ENCODE data around the gene PNPLA7. TPM values are rescaled to one million over a fixed set of nuclear protein-coding genes. Genes with fewer than 3 reads are reported as not detected.

The PNPLA7 gene
- total RNA-seq, 1 experiment from 2014 or later = 1.3 TPM

DNA sequence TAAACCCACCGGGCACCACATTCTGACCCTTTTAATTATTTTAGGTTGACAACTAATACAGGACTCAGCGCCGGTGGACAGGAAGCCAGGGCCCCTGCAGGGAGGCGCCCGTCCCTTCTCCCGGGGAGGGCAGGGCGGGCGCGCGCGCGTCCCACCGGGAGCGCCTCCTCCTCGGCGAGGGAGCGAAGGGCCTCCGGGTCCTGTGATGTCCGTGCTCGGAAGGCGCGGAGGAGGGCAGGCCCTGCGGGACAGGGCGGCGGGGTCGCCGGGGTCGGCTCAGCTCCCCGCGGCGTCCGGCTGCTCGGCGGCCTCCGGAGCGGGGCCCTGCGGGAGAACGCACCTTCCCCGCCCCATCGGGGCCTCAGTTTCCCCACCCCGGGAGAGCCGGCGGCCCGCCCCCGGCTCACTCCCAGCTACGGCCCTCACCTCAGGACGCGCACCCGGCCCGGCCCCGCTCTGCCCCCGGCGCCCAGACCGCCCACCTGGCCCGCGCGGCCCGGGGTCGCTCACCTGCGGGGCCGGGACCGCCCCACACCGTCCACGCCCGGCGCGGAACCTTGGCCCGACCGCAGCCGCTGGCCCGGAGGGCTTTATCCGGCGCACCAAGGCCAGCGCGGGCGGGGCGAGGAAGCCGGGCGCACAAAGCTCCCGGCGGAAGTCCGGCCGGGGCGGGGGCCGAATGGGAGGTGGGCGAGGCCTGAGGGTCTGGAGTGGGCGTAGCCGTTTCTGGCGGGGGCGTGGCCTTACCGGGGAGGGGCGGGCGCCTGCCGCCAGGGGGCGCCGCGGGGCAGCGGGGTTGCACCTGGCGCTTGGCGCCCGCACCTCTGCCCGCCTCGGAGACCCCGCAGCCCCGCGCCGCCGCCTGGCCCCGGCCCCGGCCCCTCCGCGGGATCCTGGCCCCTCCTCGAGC, 127.3 kb downstream of the PNPLA7 start, which contains the start of the genes EXD3 and NOXA1 (continued):
- TF ChIP-seq SP1 (CRISPR knock-in tag; conservative IDR thresholded peaks at IDR 0.05) (peak; percentile 96), FOXP1 (CRISPR knock-in tag; IDR thresholded peaks at IDR 0.05; ENCODE audit: borderline replicate concordance) (peak; percentile 45; the same call in 1 of the 2 replicates), GABPB1 (CRISPR knock-in tag; IDR thresholded peaks at IDR 0.05) (peak; percentile 83), FOXK1 (CRISPR knock-in tag; IDR thresholded peaks at IDR 0.05) (peak; percentile 50; the same call in 1 of the 2 replicates), NR2C2 (CRISPR knock-in tag; IDR thresholded peaks at IDR 0.05) (0 out of 2 replicates have a peak, but pooled peaks have one; percentile 35), ZBTB21 (CRISPR knock-in tag; IDR thresholded peaks at IDR 0.05; ENCODE audit: borderline replicate concordance) (no peak), TEAD1 (CRISPR knock-in tag; IDR thresholded peaks at IDR 0.05) (peak; percentile 72; the same call in 1 of the 2 replicates), IRF2 (CRISPR knock-in tag; IDR thresholded peaks at IDR 0.05; ENCODE audit: borderline replicate concordance, low read depth) (no peak), NR1H2 (CRISPR knock-in tag; IDR thresholded peaks at IDR 0.05) (no peak), ZNF121 (CRISPR knock-in tag; IDR thresholded peaks at IDR 0.05) (no peak), SMAD4 (CRISPR knock-in tag; IDR thresholded peaks at IDR 0.05) (no peak), OVOL2 (CRISPR knock-in tag; IDR thresholded peaks at IDR 0.05; ENCODE audit: borderline replicate concordance) (no peak; the same call in 1 of the 2 replicates), ESRRA (CRISPR knock-in tag; IDR thresholded peaks at IDR 0.05; ENCODE audit: borderline replicate concordance) (no peak), ZNF671 (CRISPR knock-in tag; IDR thresholded peaks at IDR 0.05) (no peak), ZNF138 (CRISPR knock-in tag; conservative IDR thresholded peaks at IDR 0.05) (no peak), TCF7 (CRISPR knock-in tag; IDR thresholded peaks at IDR 0.05; ENCODE audit: low read depth) (no peak; the same call in 1 of the 2 replicates), GRHL2 (CRISPR knock-in tag; IDR thresholded peaks at IDR 0.05; ENCODE audit: insufficient replicate concordance, severe bottlenecking) (no peak), RORB (CRISPR knock-in tag; IDR thresholded peaks at IDR 0.05) (no peak), CREM (CRISPR knock-in tag; IDR thresholded peaks at IDR 0.05) (peak; percentile 75; the same call in 1 of the 2 replicates), EMX1 (CRISPR knock-in tag; IDR thresholded peaks at IDR 0.05) (no peak)
- TF ChIP-seq, protein P1, sequence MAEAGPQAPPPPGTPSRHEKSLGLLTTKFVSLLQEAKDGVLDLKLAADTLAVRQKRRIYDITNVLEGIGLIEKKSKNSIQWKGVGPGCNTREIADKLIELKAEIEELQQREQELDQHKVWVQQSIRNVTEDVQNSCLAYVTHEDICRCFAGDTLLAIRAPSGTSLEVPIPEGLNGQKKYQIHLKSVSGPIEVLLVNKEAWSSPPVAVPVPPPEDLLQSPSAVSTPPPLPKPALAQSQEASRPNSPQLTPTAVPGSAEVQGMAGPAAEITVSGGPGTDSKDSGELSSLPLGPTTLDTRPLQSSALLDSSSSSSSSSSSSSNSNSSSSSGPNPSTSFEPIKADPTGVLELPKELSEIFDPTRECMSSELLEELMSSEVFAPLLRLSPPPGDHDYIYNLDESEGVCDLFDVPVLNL (CRISPR knock-in tag; IDR thresholded peaks at IDR 0.05; ENCODE audit: borderline replicate concordance, low read depth) = no peak
- TF ChIP-seq, protein P2, sequence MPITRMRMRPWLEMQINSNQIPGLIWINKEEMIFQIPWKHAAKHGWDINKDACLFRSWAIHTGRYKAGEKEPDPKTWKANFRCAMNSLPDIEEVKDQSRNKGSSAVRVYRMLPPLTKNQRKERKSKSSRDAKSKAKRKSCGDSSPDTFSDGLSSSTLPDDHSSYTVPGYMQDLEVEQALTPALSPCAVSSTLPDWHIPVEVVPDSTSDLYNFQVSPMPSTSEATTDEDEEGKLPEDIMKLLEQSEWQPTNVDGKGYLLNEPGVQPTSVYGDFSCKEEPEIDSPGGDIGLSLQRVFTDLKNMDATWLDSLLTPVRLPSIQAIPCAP (CRISPR knock-in tag; IDR thresholded peaks at IDR 0.05) = no peak
- TF ChIP-seq, protein P3, sequence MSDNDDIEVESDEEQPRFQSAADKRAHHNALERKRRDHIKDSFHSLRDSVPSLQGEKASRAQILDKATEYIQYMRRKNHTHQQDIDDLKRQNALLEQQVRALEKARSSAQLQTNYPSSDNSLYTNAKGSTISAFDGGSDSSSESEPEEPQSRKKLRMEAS (CRISPR knock-in tag; IDR thresholded peaks at IDR 0.05) = peak; percentile 40; the same call in 1 of the 2 replicates
- TF ChIP-seq, protein P4, sequence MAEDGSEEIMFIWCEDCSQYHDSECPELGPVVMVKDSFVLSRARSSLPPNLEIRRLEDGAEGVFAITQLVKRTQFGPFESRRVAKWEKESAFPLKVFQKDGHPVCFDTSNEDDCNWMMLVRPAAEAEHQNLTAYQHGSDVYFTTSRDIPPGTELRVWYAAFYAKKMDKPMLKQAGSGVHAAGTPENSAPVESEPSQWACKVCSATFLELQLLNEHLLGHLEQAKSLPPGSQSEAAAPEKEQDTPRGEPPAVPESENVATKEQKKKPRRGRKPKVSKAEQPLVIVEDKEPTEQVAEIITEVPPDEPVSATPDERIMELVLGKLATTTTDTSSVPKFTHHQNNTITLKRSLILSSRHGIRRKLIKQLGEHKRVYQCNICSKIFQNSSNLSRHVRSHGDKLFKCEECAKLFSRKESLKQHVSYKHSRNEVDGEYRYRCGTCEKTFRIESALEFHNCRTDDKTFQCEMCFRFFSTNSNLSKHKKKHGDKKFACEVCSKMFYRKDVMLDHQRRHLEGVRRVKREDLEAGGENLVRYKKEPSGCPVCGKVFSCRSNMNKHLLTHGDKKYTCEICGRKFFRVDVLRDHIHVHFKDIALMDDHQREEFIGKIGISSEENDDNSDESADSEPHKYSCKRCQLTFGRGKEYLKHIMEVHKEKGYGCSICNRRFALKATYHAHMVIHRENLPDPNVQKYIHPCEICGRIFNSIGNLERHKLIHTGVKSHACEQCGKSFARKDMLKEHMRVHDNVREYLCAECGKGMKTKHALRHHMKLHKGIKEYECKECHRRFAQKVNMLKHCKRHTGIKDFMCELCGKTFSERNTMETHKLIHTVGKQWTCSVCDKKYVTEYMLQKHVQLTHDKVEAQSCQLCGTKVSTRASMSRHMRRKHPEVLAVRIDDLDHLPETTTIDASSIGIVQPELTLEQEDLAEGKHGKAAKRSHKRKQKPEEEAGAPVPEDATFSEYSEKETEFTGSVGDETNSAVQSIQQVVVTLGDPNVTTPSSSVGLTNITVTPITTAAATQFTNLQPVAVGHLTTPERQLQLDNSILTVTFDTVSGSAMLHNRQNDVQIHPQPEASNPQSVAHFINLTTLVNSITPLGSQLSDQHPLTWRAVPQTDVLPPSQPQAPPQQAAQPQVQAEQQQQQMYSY (CRISPR knock-in tag; IDR thresholded peaks at IDR 0.05) = 0 out of 2 replicates have a peak, but pooled peaks have one; percentile 16
- TF ChIP-seq, protein P5, sequence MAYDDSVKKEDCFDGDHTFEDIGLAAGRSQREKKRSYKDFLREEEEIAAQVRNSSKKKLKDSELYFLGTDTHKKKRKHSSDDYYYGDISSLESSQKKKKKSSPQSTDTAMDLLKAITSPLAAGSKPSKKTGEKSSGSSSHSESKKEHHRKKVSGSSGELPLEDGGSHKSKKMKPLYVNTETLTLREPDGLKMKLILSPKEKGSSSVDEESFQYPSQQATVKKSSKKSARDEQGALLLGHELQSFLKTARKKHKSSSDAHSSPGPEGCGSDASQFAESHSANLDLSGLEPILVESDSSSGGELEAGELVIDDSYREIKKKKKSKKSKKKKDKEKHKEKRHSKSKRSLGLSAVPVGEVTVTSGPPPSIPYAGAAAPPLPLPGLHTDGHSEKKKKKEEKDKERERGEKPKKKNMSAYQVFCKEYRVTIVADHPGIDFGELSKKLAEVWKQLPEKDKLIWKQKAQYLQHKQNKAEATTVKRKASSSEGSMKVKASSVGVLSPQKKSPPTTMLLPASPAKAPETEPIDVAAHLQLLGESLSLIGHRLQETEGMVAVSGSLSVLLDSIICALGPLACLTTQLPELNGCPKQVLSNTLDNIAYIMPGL (CRISPR knock-in tag; IDR thresholded peaks at IDR 0.05) = peak; percentile 42
- TF ChIP-seq, protein P6, sequence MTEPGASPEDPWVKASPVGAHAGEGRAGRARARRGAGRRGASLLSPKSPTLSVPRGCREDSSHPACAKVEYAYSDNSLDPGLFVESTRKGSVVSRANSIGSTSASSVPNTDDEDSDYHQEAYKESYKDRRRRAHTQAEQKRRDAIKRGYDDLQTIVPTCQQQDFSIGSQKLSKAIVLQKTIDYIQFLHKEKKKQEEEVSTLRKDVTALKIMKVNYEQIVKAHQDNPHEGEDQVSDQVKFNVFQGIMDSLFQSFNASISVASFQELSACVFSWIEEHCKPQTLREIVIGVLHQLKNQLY (CRISPR knock-in tag; IDR thresholded peaks at IDR 0.05) = 0 out of 2 replicates have a peak, but pooled peaks have one; percentile 14
- TF ChIP-seq, protein P7, sequence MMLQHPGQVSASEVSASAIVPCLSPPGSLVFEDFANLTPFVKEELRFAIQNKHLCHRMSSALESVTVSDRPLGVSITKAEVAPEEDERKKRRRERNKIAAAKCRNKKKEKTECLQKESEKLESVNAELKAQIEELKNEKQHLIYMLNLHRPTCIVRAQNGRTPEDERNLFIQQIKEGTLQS (CRISPR knock-in tag; conservative IDR thresholded peaks at IDR 0.05) = no peak
- TF ChIP-seq, protein P8, sequence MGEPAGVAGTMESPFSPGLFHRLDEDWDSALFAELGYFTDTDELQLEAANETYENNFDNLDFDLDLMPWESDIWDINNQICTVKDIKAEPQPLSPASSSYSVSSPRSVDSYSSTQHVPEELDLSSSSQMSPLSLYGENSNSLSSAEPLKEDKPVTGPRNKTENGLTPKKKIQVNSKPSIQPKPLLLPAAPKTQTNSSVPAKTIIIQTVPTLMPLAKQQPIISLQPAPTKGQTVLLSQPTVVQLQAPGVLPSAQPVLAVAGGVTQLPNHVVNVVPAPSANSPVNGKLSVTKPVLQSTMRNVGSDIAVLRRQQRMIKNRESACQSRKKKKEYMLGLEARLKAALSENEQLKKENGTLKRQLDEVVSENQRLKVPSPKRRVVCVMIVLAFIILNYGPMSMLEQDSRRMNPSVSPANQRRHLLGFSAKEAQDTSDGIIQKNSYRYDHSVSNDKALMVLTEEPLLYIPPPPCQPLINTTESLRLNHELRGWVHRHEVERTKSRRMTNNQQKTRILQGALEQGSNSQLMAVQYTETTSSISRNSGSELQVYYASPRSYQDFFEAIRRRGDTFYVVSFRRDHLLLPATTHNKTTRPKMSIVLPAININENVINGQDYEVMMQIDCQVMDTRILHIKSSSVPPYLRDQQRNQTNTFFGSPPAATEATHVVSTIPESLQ (CRISPR knock-in tag; IDR thresholded peaks at IDR 0.05) = no peak
